Osteocyte (in vitro differentiated cells): ENCODE measurements around the gene VGLL3. TPM values are rescaled to one million over a fixed set of nuclear protein-coding genes. Genes with fewer than 3 reads are reported as not detected.

Experiments
- DNase-seq: peaks from one replicate; pipeline ENCODE4 v3.0.0; 2021; ENCODE audit warnings: mixed read lengths; ENCODE audit not compliant: unreplicated experiment; ENCODE audit errors: extremely low spot score
- H3K27ac Mint-ChIP-seq: one replicate; pipeline ENCODE4 v1.8.0; 2021; ENCODE audit warnings: mild to moderate bottlenecking, mixed read lengths; ENCODE audit not compliant: unreplicated experiment
- H3K27me3 Mint-ChIP-seq: one replicate; pipeline ENCODE4 v1.8.0; 2021; ENCODE audit warnings: mixed read lengths; ENCODE audit not compliant: unreplicated experiment
- H3K36me3 Mint-ChIP-seq: one replicate; pipeline ENCODE4 v1.8.0; 2021; ENCODE audit warnings: mixed read lengths; ENCODE audit not compliant: unreplicated experiment
- H3K4me1 Mint-ChIP-seq: one replicate; pipeline ENCODE4 v1.8.0; 2021; ENCODE audit warnings: mixed read lengths; ENCODE audit not compliant: unreplicated experiment
- H3K4me3 Mint-ChIP-seq: one replicate; pipeline ENCODE4 v1.8.0; 2021; ENCODE audit warnings: mild to moderate bottlenecking, moderate library complexity, mixed read lengths; ENCODE audit not compliant: unreplicated experiment
- H3K9me3 Mint-ChIP-seq: one replicate; pipeline ENCODE4 v1.8.0; 2021; ENCODE audit warnings: mixed read lengths; ENCODE audit not compliant: unreplicated experiment
- total RNA-seq: library from RNA; stranded (reverse); gene quantifications from 2 replicates; pipeline ENCODE4 v1.2.1, GENCODE V29; 2021
- TF ChIP-seq, protein P1 (sequence below): fragments of 200-600 bp; sonication (generic); IDR thresholded peaks from 2 replicates; pipeline ENCODE4 v1.5.0; 2021; ENCODE audit warnings: antibody characterized with exemption, mild to moderate bottlenecking, moderate library complexity

Gene VGLL3
- total RNA-seq, 1 donor from 2014 or later = 587 TPM

DNA sequence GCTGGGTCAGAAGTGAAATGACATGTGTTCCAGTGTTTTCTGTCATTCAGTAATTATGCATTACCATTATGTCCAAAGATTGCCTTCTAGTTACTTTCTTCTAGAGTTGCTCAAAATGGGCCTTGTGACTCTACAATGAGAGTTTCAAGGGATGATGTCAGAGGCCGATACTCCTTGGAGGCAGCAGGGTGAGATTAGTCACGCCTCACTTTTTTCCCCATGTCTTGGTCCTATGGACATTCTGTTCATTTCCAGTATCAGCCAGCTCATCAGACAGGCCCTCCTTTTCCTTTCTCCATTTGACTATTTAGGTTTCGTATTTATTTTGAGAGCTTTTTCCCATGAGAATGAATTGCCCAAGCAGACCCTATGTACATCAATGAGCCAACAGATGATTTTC lies 17.5 kb downstream of the VGLL3 start:
- Mint-ChIP-seq H3K27me3 (no peaks in the 10 kb centered on the region), H3K4me3 (peak overlapping the region; percentile 4), H3K9me3 (peaks cover 4% of the 10 kb centered on the region), H3K36me3 (peaks cover 82% of the 10 kb centered on the region), H3K27ac (peak overlapping the region; percentile 80), H3K4me1 (peaks cover 93% of the 10 kb centered on the region)
- DNase-seq = no peak
- TF ChIP-seq, protein P1, sequence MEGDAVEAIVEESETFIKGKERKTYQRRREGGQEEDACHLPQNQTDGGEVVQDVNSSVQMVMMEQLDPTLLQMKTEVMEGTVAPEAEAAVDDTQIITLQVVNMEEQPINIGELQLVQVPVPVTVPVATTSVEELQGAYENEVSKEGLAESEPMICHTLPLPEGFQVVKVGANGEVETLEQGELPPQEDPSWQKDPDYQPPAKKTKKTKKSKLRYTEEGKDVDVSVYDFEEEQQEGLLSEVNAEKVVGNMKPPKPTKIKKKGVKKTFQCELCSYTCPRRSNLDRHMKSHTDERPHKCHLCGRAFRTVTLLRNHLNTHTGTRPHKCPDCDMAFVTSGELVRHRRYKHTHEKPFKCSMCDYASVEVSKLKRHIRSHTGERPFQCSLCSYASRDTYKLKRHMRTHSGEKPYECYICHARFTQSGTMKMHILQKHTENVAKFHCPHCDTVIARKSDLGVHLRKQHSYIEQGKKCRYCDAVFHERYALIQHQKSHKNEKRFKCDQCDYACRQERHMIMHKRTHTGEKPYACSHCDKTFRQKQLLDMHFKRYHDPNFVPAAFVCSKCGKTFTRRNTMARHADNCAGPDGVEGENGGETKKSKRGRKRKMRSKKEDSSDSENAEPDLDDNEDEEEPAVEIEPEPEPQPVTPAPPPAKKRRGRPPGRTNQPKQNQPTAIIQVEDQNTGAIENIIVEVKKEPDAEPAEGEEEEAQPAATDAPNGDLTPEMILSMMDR = no peak

GRCh38 chr3:86969500-86970189 lies 21.3 kb downstream of the VGLL3 start:
- H3K27ac Mint-ChIP-seq = peak overlapping the region; percentile 75
- H3K4me3 Mint-ChIP-seq = peak overlapping the region; percentile 8
- peaks cover 89% of the 10 kb centered on the region for H3K4me1 Mint-ChIP-seq
- H3K27me3 Mint-ChIP-seq = no peaks in the 10 kb centered on the region
- H3K36me3 Mint-ChIP-seq = peaks cover 80% of the 10 kb centered on the region
- DNase-seq = no peak
- TF ChIP-seq, protein P1 = peak; percentile 65
- H3K9me3 Mint-ChIP-seq = peaks cover 4% of the 10 kb centered on the region

DNA sequence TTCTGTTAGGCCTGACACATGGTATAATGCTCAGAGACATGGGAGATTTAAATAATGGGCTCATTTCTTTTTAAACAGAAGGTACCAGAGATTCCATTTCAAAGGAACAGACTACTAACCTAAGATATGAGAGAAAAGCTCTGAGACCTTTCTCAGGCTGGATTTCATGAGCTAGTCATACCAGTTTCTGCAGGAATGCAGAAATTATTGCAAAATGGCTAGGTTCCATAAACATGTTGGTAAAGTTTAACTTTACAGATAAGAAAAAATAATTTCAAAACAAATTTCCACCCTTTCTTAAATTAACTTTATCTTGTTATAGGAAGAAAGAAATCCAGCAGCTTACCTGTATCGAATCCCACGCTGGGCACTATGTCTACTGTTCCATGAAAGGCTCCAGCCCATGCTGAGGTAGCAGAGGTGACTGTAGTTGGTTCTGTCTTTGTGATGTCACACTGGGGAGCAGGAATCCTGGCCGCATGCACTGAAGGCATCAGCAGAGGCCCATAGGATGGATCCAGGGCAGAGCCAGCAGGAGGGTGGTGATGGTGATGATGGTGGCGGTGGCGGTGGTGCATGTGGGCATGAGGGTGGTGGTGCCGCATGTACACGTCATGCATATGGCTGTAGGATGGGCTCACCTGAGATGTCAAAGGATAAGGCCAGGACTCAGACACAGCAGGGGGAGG lies 22.6 kb downstream of the VGLL3 start:
- Mint-ChIP-seq H3K4me1 (peaks cover 87% of the 10 kb centered on the region), H3K4me3 (peak overlapping the region; percentile 4), H3K9me3 (peaks cover 4% of the 10 kb centered on the region), H3K27ac (peak overlapping the region; percentile 84), H3K27me3 (no peaks in the 10 kb centered on the region), H3K36me3 (peaks cover 87% of the 10 kb centered on the region)
- TF ChIP-seq, protein P1 = no peak
- DNase-seq = no peak

DNA sequence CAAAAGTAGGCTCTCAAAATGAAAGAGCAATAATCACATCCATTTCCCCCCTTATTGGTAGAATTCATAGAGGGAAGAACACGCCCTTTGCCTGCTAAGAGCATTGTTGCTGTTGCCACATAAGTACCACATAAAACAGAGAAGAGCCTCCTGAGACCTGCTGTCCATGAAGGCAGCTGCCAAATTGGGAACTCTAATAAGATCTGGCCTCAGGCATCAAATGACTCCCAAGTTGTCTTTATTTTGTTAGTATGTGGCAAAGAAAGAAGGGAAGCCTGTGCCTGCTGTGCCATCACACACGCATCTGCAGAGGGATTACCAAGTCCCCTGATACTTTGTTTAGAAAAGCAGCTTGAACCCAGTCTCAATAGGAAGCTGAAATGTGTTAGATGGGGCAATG lies 23.9 kb downstream of the VGLL3 start:
- Mint-ChIP-seq H3K36me3 (peaks cover 83% of the 10 kb centered on the region), H3K27ac (peak overlapping the region; percentile 84), H3K27me3 (no peaks in the 10 kb centered on the region), H3K4me3 (peak overlapping the region; percentile 5), H3K9me3 (peaks cover 4% of the 10 kb centered on the region), H3K4me1 (peaks cover 84% of the 10 kb centered on the region)
- no peak for DNase-seq
- TF ChIP-seq, protein P1 = no peak

- H3K27me3 Mint-ChIP-seq = no peaks in the 10 kb centered on the region
- H3K4me3 Mint-ChIP-seq = no peak overlapping the region
- peaks cover 76% of the 10 kb centered on the region for H3K36me3 Mint-ChIP-seq
- peaks cover 84% of the 10 kb centered on the region for H3K4me1 Mint-ChIP-seq
- no peak for DNase-seq
- TF ChIP-seq, protein P1 = no peak
- H3K9me3 Mint-ChIP-seq = peaks cover 4% of the 10 kb centered on the region
- peak overlapping the region; percentile 68 for H3K27ac Mint-ChIP-seq
Observed at GRCh38 chr3:86965166-86965565, 25.8 kb downstream of the VGLL3 start.
